Inflammatory macrophage treated with lipopolysaccharide for 4 hours (primary cell): ENCODE results near the gene DERL2.
A peak's percentile ranks its signal among the peaks of the same experiment; 100 is the strongest.

Experiments
- DNase-seq: peaks from one replicate; pipeline ENCODE4 v3.0.0-alpha.2; 2020

DERL2 gene

GRCh38 chr17:5485270-5486205 is at the start of gene DERL2:
TSS of gene DERL2 (minus strand) at chr17:5486178. CDS start at chr17:5486161, 17 bp downstream.
- peak; percentile 7 for DNase-seq

DNA sequence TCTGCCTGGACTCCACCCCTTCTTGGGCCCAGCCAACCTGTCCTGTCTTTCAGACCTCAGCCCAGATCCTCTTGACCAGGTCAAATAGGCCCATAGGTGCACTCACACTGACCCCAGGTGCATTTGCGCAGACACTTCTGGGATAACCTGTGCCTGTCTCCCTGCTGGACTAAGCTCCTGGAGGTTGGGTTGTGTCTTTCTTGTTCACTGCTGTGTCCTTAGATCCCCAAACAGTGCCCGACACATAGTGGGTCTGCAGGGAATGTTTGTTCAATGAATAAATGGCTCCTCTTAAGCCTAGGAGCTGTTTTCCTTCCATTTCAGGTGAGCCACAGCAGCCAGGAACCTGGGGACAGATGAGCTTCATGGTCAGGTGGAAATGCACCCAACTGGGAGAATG is 49.5 kb upstream of the DERL2 start:
- no peak for DNase-seq

- no peak for DNase-seq
These were observed 47.7 kb upstream of the DERL2 start for GRCh38 chr17:5533486-5534315.

GRCh38 chr17:5532581-5532980 is 46.6 kb upstream of the DERL2 start:
- DNase-seq = no peak

DNA sequence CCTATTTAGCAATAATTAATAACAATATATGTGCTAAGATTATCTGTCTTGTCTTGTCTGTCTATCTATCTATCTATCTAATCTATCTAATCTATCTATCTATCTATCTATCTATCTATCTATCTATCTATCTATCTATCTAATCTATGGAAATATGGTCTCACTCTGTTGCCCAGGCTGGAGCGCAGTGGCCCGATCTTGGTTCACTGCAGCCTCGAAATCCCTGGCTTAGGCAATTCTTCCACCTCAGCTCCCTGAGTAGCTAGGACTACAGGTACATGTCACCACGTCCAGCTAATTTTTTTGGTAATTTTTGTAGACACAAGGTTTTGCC is 45.1 kb upstream of the DERL2 start:
- no peak for DNase-seq

- DNase-seq = peak; percentile 54
These were observed 44.5 kb upstream of the DERL2 start for GRCh38 chr17:5530265-5531084.

- DNase-seq = no peak
These were observed 41.7 kb upstream of the DERL2 start for GRCh38 chr17:5527601-5528250.

- peak; percentile 66 for DNase-seq
These were observed 41.0 kb upstream of the DERL2 start for GRCh38 chr17:5526821-5527598.

- no peak for DNase-seq
These were observed 37.3 kb upstream of the DERL2 start for GRCh38 chr17:5523249-5523648.

- no peak for DNase-seq
These were observed 36.5 kb upstream of the DERL2 start for GRCh38 chr17:5522476-5522875.

DNA sequence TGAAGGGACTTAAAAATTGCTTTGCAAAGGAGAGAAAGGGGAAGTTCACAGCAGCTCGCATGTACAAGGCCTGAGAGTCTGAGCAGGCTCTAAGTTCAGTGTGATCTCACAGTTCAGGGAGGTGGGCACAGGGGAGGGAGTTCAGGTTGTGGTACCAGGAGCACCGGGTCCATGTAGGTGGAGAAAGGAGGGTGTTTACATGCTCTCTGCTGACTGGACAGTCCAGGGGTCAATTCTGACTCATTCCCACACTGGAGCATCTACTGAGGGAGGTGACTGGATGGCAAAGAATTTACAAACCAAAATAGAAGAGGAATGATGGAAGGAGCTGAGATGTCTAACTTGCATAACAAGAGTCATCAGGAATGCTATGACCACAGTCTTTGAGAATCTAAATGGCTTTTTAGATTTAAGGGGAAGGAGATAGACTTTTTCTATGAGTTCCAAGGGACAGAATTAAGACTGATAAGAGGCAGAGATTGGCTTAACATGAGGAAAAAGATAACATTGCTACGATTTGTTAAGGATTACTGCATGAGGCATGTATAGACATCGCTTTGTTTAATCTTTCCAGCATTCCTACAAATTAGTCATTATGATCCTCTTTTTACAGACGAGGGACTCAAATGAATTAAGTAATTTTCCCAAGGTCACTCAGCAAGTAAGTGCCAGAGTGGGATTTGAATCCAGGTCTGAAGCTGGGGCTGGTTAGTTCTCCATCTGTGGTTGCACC is 30.2 kb upstream of the DERL2 start:
- DNase-seq = no peak

GRCh38 chr17:5514976-5515375 is 29.0 kb upstream of the DERL2 start:
- no peak for DNase-seq

DNA sequence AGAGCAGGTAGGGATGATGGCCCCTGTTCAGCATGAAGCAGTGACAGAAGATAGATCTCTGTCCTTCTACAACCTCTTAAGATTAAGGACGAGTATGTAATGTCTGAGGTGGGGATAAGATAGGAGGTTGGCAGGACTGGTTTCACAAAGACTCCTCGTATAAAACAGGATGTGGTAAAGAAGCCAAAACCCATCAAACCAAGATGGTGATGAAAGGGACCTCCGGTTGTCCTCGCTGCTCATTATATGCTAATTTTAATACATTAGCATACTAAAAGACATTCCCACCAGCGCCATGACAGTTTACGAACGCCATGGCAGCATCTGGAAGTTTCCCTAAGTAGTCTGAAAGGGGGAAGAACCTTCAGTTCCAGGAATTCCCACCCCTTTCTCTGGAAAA is 27.6 kb upstream of the DERL2 start:
- no peak for DNase-seq

DNA sequence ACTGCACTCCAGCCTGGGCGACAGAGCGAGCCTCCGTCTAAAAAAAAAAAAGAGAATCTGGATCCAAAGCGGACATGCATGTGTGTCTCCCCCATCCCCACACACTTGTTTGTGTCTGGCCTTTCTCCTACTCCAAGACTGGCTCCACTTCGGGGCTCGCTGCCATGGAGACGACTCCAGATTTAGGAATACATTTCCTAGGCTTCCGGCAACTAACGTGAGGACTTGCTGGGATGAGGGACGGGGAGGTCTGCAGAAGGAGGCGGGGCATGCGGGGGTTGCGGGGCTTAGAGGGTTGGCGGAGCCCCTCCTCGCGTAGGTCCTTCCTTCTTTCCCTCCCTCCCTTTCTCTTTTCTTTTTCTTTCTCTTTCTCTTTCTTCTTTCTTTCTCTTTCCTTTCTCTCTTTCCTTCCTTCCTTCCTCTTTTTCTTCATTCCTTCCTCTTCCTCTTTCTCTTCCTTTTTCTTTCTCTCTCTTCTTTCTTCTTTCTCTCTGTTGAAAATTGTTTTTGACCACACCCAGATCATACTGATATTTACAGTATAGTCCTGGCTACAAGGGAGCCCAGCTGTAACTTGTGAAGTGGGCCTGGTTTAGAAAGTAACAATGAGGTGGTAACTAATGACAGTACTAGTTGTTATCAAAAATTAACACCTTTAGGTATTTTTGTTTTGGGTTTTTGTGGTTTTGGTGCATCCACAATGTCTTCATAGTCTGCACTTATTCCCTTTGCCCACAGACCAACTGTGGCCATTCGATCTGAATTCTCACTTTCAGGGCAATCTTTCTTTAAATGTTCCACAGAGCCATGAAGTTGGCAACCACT is 25.6 kb upstream of the DERL2 start:
- no peak for DNase-seq

GRCh38 chr17:5510771-5511170 is 24.8 kb upstream of the DERL2 start:
- no peak for DNase-seq

- DNase-seq = no peak
These were observed 23.5 kb upstream of the DERL2 start for GRCh38 chr17:5509482-5509881.

GRCh38 chr17:5508810-5509209 is 22.8 kb upstream of the DERL2 start:
- no peak for DNase-seq

DNA sequence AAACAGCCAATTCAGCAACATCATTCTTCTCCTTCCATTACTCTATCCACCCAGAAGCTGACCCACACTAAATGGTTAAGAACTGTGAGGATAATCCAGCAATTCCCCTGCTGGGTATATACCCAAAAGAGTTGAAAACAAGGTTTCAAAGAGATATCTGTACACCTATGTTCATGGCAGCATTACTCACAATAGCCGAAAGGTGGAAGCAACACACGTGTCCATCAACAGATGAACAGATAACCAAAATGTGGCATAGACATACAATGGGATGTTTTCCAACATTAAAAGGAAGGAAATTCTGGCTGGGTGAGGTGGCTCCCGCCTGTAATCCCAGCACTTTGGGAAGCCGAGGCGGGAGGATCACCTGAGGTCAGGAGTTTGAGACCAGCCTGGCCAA is 20.3 kb upstream of the DERL2 start:
- DNase-seq = no peak

DNA sequence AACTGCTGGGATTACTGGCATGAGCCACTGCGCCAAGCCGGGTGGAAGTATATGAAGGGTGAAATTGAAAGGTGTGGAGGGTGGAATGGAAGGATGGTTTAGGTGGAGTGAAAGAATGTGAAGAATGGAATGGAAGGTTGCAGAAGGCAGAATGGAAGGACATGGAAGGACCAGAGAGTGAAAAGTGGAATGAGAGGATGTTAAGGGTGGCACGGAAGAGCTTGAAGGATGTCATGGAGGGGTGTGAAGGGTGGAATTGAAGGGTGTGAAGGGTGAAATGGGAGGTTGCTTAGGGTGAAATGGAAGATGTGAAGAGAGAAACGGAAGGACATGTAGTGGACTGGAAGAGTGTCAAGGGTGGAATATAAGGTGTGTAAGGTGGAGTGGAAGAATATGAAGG is 16.6 kb upstream of the DERL2 start:
- DNase-seq = no peak

DNA sequence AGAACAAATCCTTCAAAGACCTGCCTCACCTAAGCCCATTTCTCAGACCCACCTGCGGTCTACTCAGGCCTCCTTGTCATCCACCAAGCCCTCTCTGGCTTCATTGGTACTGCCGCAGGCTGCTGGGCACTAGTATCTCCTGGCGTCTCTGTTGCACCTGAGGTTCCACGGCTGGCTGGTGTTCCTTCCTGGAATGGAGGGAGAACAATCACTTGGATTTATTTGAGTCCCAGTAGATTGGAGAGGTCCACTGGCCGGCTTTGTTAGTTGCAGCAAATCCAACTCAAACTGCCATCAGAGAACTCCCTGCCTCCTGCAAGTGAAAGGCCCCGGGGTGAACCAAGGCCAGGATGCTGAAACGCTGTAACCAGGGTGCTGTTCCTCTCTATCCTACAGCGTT is 15.7 kb upstream of the DERL2 start:
- DNase-seq = no peak
